ENCODE measurements around the gene LARP6. TPM values are rescaled to one million over a fixed set of nuclear protein-coding genes. Genes with fewer than 3 reads are reported as not detected.

The LARP6 gene
- total and polyA plus RNA-seq, 11 donors, result 18.9 to 73.1 (median 43.6) TPM

DNA sequence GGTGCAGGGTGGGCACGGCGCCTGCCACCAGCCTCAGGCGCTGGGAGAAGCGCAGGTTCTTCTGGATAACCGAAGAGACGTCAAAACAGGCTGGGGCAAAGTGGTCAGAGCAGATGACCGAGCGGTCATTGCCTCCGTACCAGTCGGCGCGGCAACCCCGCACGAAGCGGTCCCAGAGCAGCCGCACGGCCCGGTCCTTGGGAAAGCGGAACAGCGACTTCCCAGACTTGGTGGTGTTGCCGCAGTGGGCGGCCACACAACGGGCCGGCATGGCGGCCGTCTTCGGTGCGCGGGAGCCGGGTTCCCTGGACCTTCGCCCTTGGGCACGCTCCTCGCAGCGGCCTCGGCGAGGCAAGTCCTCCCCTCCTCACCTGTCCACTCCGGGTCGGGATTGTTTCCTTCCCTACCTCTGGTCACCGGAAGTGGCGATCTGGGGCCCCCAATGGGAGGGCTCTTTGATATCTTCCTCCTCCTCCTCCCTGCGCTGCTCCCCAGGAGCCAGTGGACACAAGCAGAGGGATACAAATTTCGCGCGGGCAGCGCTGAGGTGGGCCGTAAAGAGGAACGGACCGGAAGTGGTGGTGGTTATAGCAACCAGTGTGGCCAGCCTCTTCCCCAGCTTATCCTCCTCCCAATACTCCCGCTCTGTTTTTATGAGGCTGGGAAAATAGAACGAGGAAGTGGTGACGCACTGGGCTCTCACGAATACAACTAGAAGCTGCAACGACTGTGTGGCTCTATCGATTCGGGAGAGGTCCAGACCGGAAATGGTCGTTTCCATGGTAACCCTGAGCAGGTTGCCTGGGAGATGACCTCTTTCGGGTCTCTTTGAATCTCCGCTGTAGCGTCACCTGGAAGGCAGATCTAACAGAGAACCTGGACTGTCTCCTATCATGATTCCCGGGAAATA is 38.3 kb upstream of the LARP6 start, which contains the start of the genes LRRC49 and THAP10:
Gene LRRC49, plus strand, starts transcription at position 825 of the 910 bp plus-strand sequence. Its CDS starts 69 bp downstream, at position 894.
Gene THAP10, minus strand, starts transcription at position 432 of the 910 bp plus-strand sequence. Its CDS starts 161 bp downstream, at position 271.
- TF ChIP-seq, protein P1, sequence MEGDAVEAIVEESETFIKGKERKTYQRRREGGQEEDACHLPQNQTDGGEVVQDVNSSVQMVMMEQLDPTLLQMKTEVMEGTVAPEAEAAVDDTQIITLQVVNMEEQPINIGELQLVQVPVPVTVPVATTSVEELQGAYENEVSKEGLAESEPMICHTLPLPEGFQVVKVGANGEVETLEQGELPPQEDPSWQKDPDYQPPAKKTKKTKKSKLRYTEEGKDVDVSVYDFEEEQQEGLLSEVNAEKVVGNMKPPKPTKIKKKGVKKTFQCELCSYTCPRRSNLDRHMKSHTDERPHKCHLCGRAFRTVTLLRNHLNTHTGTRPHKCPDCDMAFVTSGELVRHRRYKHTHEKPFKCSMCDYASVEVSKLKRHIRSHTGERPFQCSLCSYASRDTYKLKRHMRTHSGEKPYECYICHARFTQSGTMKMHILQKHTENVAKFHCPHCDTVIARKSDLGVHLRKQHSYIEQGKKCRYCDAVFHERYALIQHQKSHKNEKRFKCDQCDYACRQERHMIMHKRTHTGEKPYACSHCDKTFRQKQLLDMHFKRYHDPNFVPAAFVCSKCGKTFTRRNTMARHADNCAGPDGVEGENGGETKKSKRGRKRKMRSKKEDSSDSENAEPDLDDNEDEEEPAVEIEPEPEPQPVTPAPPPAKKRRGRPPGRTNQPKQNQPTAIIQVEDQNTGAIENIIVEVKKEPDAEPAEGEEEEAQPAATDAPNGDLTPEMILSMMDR (IDR thresholded peaks at IDR 0.05), result no peak
- TF ChIP-seq POLR2A (IDR thresholded peaks at IDR 0.05), result no peak
- peaks cover 0 to 23% (median 6%) of the 10 kb centered on the region in 12 donors for H3K4me1 ChIP-seq
- 0% methylated on average over 21 to 61 of the region's 61 CpGs for WGBS, 4 donors
- H3K27me3 ChIP-seq, result peaks cover 0 to 3% (median 0%) of the 10 kb centered on the region in 9 donors
- no peaks in the 10 kb centered on the region for H3K9me3 ChIP-seq
- peak within 1 kb of the TSS; percentile 19 to 83 (median 68) for H3K27ac ChIP-seq
- intact Hi-C loops (cut with DNase I), result loop anchor here (2.0 to 10.0 kb wide), 7 partner anchors 113 to 553 kb away; no protein-coding TSS in a partner anchor
- peaks cover 0 to 24% (median 0%) of the 10 kb centered on the region in 9 donors for H3K36me3 ChIP-seq
- DNase-seq (peak; percentile 88 to 93 (median 90)), ATAC-seq (peak; percentile 96 to 99 (median 98))
- H3K4me3 ChIP-seq, result peak within 1 kb of the TSS; percentile 33 to 83 (median 74)

DNA sequence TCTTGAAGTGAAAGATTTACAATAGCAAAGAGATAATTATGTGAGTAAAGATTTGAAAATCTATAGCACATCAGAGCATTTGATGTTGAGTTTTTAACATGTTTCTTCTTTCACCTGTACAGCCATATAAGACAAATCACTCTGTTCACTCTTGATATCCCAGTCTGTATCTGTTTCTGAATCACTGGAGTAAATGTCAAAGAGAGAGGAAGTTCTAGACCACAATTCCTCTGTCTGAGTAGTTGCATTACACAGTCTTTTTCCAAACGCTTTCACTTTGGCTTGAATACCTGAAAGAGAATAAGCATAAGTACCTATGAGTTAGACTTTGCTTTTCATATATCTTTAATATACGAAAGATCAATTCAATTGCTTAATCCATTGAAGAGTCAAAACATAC is 28.4 kb upstream of the LARP6 start:
- Histone ChIP-seq H3K27me3 (no peaks in the 10 kb centered on the region), H3K27ac (no peak overlapping the region), H3K4me1 (no peaks in the 10 kb centered on the region), H3K9me3 (no peaks in the 10 kb centered on the region), H3K4me3 (no peak overlapping the region), H3K36me3 (peaks cover 0 to 10% (median 0%) of the 10 kb centered on the region in 9 donors)
- WGBS, 4 donors, result 85 to 94% (median 89%) methylated on average over 2 of the region's 2 CpGs
- intact Hi-C loops (cut with DNase I), result no loop called here
- ATAC-seq, result no peak
- no peak for DNase-seq
- no peak for TF ChIP-seq POLR2A (IDR thresholded peaks at IDR 0.05)
- TF ChIP-seq, protein P1 (IDR thresholded peaks at IDR 0.05), result no peak

DNA sequence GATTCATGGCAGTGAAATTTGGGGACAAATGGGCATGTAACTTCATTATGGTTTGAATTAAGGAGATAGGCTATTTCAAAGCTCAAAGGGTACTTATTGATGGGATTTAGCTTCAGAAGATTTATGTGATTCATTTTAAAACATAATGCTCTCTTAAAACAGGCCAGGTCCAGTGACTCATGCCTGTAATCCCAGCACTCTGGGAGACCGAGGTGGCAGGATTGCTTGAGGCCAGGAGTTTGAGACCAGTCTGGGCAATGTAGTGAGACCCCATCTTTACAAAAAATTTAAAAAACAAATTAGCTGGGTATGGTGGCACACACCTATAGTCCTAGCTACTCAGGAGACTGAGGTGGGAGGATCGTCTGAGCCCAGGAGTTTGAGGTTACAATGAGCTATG is 26.8 kb upstream of the LARP6 start:
- no peak for TF ChIP-seq POLR2A (IDR thresholded peaks at IDR 0.05)
- TF ChIP-seq, protein P1 (IDR thresholded peaks at IDR 0.05), result no peak

DNA sequence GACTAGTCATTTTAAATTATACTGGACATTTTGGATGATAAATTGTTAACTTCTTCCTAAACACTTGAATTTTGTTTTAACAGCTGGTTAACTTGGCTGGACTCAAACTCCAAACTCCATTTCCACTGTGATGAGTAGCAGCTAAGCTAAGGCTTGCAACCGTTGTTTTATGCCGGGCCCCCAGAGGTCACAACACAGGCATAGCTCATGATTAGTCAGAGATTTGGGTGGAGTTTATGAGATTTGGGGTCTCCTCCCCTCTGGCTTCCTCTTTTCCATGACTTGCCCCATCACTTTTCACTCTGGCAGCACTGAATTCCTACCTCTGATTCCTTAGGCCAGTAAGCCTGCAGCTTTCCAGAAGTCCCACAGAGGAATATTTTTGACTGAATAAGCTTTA is 25.4 kb upstream of the LARP6 start:
- 69 to 77% (median 72%) methylated on average over 2 of the region's 2 CpGs for WGBS, 4 donors
- no peaks in the 10 kb centered on the region for H3K4me1 ChIP-seq
- ATAC-seq (peak in 2 of 4 donors; percentile 66 to 78), DNase-seq (peak in 1 of 5 donors; percentile 52)
- intact Hi-C loops (cut with DNase I), result loop anchor here in 8 of 10 donors (5.0 to 10.0 kb wide), 4 partner anchors 52 to 205 kb away; no protein-coding TSS in a partner anchor
- H3K4me3 ChIP-seq, result no peak overlapping the region
- peaks cover 0 to 10% (median 0%) of the 10 kb centered on the region in 9 donors for H3K36me3 ChIP-seq
- no peaks in the 10 kb centered on the region for H3K9me3 ChIP-seq
- no peak overlapping the region for H3K27ac ChIP-seq
- TF ChIP-seq, protein P1 (IDR thresholded peaks at IDR 0.05), result no peak
- no peak for TF ChIP-seq POLR2A (IDR thresholded peaks at IDR 0.05)
- H3K27me3 ChIP-seq, result no peaks in the 10 kb centered on the region

More for the DNA sequence above, 26.8 kb upstream of the LARP6 start:
- intact Hi-C loops (cut with DNase I), result no loop called here
- no peak overlapping the region for H3K4me3 ChIP-seq
- H3K27me3 ChIP-seq, result no peaks in the 10 kb centered on the region
- H3K27ac ChIP-seq, result no peak overlapping the region
- no peaks in the 10 kb centered on the region for H3K9me3 ChIP-seq
- ATAC-seq (no peak), DNase-seq (no peak)
- H3K4me1 ChIP-seq, result no peaks in the 10 kb centered on the region
- WGBS, 4 donors, result 90 to 95% (median 92%) methylated on average over 2 of the region's 2 CpGs
- peaks cover 0 to 10% (median 0%) of the 10 kb centered on the region in 9 donors for H3K36me3 ChIP-seq

Measured in heart left ventricle (tissue), 16 donors.